HG03558 (cell line): Measurements from ENCODE around the gene ASXL3.

Source experiments
- ATAC-seq: cut with Tn5 transposase; IDR thresholded peaks from one replicate; pipeline ENCODE4 v1.9.1; 2021; ENCODE audit warnings: moderate number of reproducible peaks; ENCODE audit not compliant: unreplicated experiment; ENCODE audit errors: extremely low read depth

ASXL3 gene

GRCh38 chr18:33761363-33761762 lies 183.3 kb downstream of the ASXL3 start:
- ATAC-seq, result no peak

GRCh38 chr18:33781429-33781828 lies 203.4 kb downstream of the ASXL3 start:
- no peak for ATAC-seq
